Chondrocyte (in vitro differentiated cells): ENCODE results near the gene SLC25A21. TPM values are rescaled to one million over a fixed set of nuclear protein-coding genes. Genes with fewer than 3 reads are reported as not detected.

Experiments
- DNase-seq: peaks from one replicate; pipeline ENCODE4 v3.0.0; 2021; ENCODE audit warnings: mixed read lengths, low spot score
- H3K27ac Mint-ChIP-seq: one replicate; pipeline ENCODE4 v1.8.0; 2021; ENCODE audit warnings: mild to moderate bottlenecking, moderate library complexity, mixed read lengths; ENCODE audit not compliant: unreplicated experiment
- H3K27me3 Mint-ChIP-seq: 2 replicates; pipeline ENCODE4 v1.8.0; 2021; ENCODE audit warnings: low read depth, mixed read lengths
- H3K36me3 Mint-ChIP-seq: 2 replicates; pipeline ENCODE4 v1.8.0; 2021; ENCODE audit warnings: low read depth, mixed read lengths
- H3K4me1 Mint-ChIP-seq: 2 replicates; pipeline ENCODE4 v1.8.0; 2021; ENCODE audit warnings: low read depth, mild to moderate bottlenecking, mixed read lengths
- H3K4me3 Mint-ChIP-seq: one replicate; pipeline ENCODE4 v1.8.0; 2021; ENCODE audit warnings: mild to moderate bottlenecking, moderate library complexity, mixed read lengths; ENCODE audit not compliant: unreplicated experiment
- H3K9me3 Mint-ChIP-seq: 2 replicates; pipeline ENCODE4 v1.8.0; 2021; ENCODE audit warnings: low read depth, mixed read lengths
- total RNA-seq: library from RNA; stranded (reverse); gene quantifications from 3 replicates; pipeline ENCODE4 v1.2.1, GENCODE V29; 2021
- TF ChIP-seq, protein P1 (sequence below): fragments of 200-600 bp; sonication (generic); IDR thresholded peaks from 2 replicates; pipeline ENCODE4 v1.5.0; 2021; ENCODE audit warnings: antibody characterized with exemption, mild to moderate bottlenecking, moderate library complexity

Gene SLC25A21
- total RNA-seq, 1 donor from 2014 or later: 0.22 TPM

DNA sequence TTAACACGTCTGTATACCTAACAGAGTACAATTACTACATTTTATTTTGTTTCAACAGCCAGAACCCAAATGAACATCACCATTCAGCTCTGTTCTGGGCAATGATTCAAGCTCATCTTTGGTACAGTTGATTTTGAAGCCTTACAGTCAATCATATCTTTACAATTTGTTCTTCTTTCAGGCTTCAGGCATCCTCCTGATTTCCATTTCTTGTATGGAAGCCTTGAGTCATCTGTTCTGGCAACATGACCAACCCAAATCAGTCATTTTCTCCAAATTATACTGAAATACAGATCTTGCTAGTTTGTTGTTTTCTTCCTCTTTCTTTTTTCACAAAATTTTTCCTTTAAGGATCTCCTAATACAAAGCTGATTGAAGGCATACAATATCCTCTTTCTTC, 430.5 kb downstream of the SLC25A21 start:
- H3K36me3 Mint-ChIP-seq: peaks cover 3% of the 10 kb centered on the region
- H3K4me1 Mint-ChIP-seq: no peaks in the 10 kb centered on the region
- H3K27ac Mint-ChIP-seq: no peak overlapping the region
- peaks cover 27% of the 10 kb centered on the region for H3K9me3 Mint-ChIP-seq
- DNase-seq: no peak
- H3K27me3 Mint-ChIP-seq: peaks cover 16% of the 10 kb centered on the region
- TF ChIP-seq, protein P1, sequence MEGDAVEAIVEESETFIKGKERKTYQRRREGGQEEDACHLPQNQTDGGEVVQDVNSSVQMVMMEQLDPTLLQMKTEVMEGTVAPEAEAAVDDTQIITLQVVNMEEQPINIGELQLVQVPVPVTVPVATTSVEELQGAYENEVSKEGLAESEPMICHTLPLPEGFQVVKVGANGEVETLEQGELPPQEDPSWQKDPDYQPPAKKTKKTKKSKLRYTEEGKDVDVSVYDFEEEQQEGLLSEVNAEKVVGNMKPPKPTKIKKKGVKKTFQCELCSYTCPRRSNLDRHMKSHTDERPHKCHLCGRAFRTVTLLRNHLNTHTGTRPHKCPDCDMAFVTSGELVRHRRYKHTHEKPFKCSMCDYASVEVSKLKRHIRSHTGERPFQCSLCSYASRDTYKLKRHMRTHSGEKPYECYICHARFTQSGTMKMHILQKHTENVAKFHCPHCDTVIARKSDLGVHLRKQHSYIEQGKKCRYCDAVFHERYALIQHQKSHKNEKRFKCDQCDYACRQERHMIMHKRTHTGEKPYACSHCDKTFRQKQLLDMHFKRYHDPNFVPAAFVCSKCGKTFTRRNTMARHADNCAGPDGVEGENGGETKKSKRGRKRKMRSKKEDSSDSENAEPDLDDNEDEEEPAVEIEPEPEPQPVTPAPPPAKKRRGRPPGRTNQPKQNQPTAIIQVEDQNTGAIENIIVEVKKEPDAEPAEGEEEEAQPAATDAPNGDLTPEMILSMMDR: no peak
- H3K4me3 Mint-ChIP-seq: no peak overlapping the region

DNA sequence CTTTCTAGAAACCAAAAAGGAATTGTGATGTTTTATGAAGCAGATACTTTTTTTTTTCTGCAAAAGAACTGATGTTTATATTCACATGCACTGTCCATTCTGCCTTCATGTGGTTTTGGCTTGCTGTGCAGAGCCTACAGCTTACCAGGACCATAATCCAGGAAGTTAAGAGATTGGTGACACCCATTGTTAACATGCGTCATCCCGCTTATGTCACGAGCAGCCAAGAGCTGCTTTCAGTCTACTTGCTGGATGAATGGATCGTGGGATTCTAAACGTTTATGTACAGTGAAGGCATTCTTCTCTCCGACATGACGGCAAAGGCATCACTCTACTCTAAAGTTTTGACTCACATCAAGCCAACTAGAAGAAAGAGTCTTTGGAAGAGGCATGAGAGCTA, 434.1 kb downstream of the SLC25A21 start:
- Mint-ChIP-seq H3K27ac (no peak overlapping the region), H3K9me3 (peaks cover under 1% of the 10 kb centered on the region), H3K36me3 (no peaks in the 10 kb centered on the region), H3K4me3 (no peak overlapping the region), H3K27me3 (peaks cover 20% of the 10 kb centered on the region), H3K4me1 (no peaks in the 10 kb centered on the region)
- TF ChIP-seq, protein P1: no peak
- DNase-seq: no peak

DNA sequence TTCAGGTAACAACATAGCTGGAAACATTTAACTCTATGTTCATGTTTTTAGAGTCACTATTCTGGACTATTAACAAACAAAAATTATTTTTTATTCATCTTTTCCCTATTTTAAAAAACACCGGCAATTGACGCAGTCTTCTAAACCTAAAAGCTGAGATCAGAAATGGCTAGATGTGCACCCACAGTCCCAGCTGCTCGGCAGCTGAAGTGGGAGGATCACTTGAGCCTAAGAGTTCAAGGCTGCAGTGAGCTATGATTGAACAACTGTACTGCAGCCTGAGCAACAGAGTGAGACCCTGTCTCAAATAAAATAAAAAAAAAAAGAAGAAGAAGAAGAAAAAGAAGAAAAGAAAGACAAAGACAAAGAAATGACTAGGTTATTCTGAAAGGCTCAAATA, 446.3 kb downstream of the SLC25A21 start:
- TF ChIP-seq, protein P1: no peak
- Mint-ChIP-seq H3K27me3 (peaks cover 2% of the 10 kb centered on the region), H3K9me3 (no peaks in the 10 kb centered on the region), H3K36me3 (no peaks in the 10 kb centered on the region), H3K4me1 (no peaks in the 10 kb centered on the region), H3K27ac (no peak overlapping the region), H3K4me3 (no peak overlapping the region)
- DNase-seq: no peak

DNA sequence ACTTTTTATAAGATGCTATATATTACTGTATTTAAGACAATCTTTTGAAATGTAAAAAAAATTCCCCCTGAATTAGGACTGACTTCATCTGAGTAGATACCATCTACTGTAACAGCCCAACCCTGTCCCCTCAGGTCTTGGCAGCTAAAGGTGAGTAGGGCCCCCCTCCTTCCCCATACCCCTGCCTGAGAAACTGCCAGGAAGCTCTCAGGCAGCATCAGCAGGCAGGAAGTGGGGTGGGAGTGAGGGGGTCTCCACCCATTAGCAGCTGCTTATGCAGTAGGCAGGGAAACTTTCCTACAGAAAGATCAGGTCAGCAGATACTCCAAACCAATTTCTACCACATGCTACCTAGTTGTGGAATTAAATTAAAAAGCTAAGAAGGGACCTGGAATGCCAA, 448.2 kb downstream of the SLC25A21 start:
- TF ChIP-seq, protein P1: no peak
- Mint-ChIP-seq H3K4me1 (no peaks in the 10 kb centered on the region), H3K27me3 (peaks cover 2% of the 10 kb centered on the region), H3K27ac (no peak overlapping the region), H3K4me3 (no peak overlapping the region), H3K9me3 (no peaks in the 10 kb centered on the region), H3K36me3 (no peaks in the 10 kb centered on the region)
- no peak for DNase-seq

DNA sequence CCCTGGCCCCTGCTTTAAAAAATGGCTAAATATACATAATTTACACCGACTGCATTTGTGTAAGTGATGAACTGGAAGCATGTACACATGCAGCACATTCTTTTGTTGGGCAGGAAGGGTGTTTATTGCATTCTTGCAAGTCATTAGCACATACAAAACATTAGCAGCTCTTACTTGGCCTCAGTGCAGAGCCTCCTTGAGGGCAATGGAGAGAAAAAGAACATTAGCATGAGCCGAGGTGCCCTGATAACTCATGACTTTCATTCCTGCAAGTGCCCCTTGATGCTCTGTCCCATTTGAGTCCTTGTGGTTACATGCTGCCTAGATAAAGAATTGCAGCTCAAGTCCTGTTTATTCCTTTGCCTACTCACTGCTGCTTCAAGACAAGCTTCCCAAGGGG, 448.9 kb downstream of the SLC25A21 start:
- H3K4me1 Mint-ChIP-seq: no peaks in the 10 kb centered on the region
- no peaks in the 10 kb centered on the region for H3K9me3 Mint-ChIP-seq
- no peak for DNase-seq
- H3K27me3 Mint-ChIP-seq: peaks cover 2% of the 10 kb centered on the region
- TF ChIP-seq, protein P1: no peak
- H3K27ac Mint-ChIP-seq: no peak overlapping the region
- no peak overlapping the region for H3K4me3 Mint-ChIP-seq
- no peaks in the 10 kb centered on the region for H3K36me3 Mint-ChIP-seq
